ENCODE data around the gene ZNF888.
"Not testable (repeated sequence)": the region's sequence is repeated elsewhere in the genome, so short reads cannot be mapped to it uniquely, and the experiment has no call there.

ZNF888 gene

GRCh38 chr19:52872996-52873395, 50.2 kb downstream of the ZNF888 start:
- not testable (repeated sequence) for DNase-seq (ENCODE audit: low read depth)

- no peak for DNase-seq (ENCODE audit: low read depth)
Measured at GRCh38 chr19:52871466-52871865, 51.8 kb downstream of the ZNF888 start.

GRCh38 chr19:52868031-52868430, 55.2 kb downstream of the ZNF888 start:
- not testable (repeated sequence) for DNase-seq (ENCODE audit: low read depth)

- peak; percentile 59 for DNase-seq (ENCODE audit: low read depth)
Measured at GRCh38 chr19:52857378-52858191, 65.6 kb downstream of the ZNF888 start, which contains the start of gene ZNF468. ZNF468 (minus strand) TSS chr19:52857619; CDS start chr19:52854272, 3,347 bp downstream.

- DNase-seq (ENCODE audit: low read depth): not testable (repeated sequence)
Measured at GRCh38 chr19:52856540-52857377, 66.5 kb downstream of the ZNF888 start.

Data from activated T-cell treated with anti-CD3 and anti-CD28 coated beads for 1 hour (primary cell).